H1 (cell line): ENCODE data around the gene POLR1G. TPM values are rescaled to one million over a fixed set of nuclear protein-coding genes. Genes with fewer than 3 reads are reported as not detected.
A peak's percentile ranks its signal among the peaks of the same experiment; 100 is the strongest.

ENCODE experiments used
- CHD2 ChIP-seq: IDR thresholded peaks from 2 replicates; pipeline ENCODE4 v1.6.1; 2012; ENCODE audit warnings: low read length, improper control_type of control experiment
- CTBP2 ChIP-seq: IDR thresholded peaks from 2 replicates; pipeline ENCODE4 v1.7.0; 2011; ENCODE audit warnings: borderline replicate concordance, mild to moderate bottlenecking, moderate library complexity, mixed read lengths, low read length; ENCODE audit not compliant: insufficient read depth, insufficient read length
- HDAC2 ChIP-seq, 2 experiments: fragments of 300-600 bp in 1 of 2; sonication (generic) in 1 of 2; IDR thresholded peaks; 2 replicates each; pipeline ENCODE4 v1.6.1; 2011 to 2012; ENCODE audit warnings: low read depth in 2 of 2, low read length in 2 of 2, mild to moderate bottlenecking in 2 of 2, moderate library complexity in 2 of 2, borderline replicate concordance in 1 of 2, inconsistent platforms in 1 of 2
- NANOG ChIP-seq: IDR thresholded peaks from 2 replicates; pipeline ENCODE4 v1.6.1; 2011; ENCODE audit warnings: low read length, low read depth, mild to moderate bottlenecking, inconsistent platforms; ENCODE audit not compliant: insufficient read depth, poor library complexity, severe bottlenecking
- RAD21 ChIP-seq, 2 experiments: IDR thresholded peaks in 1 of 2; conservative IDR thresholded peaks in 1 of 2; 2 replicates each; pipeline ENCODE4 v1.6.1; 2011; ENCODE audit warnings: low read depth in 2 of 2, low read length in 2 of 2, improper control_type of control experiment in 1 of 2, inconsistent platforms in 1 of 2, mild to moderate bottlenecking in 1 of 2, moderate library complexity in 1 of 2
- RNF2 ChIP-seq: fragments of 200-900, 300-1000 bp; sonication (generic); IDR thresholded peaks from 2 replicates; pipeline ENCODE4 v1.7.1; 2016; ENCODE audit warnings: borderline replicate concordance, low read depth, mild to moderate bottlenecking, antibody characterized with exemption, low read length; ENCODE audit not compliant: poor library complexity, severe bottlenecking; ENCODE audit errors: missing control alignments
- polyA plus RNA-seq, 7 experiments: library from polyadenylated mRNA; depleted of rRNA in 3 of 7; stranded (reverse) in 5 of 7; unstranded in 2 of 7; fragments of >200 nt in 5 of 7; fragments of 200-250 nt in 2 of 7; gene quantifications; 1 replicate in 5 of 7; 2 replicates in 1 of 7; 4 replicates in 1 of 7; pipeline versions ENCODE4 v1.2.1 to v1.2.3, GENCODE V29; 2011 to 2013; ENCODE audit warnings: missing spikeins in 2 of 7, mixed read lengths in 2 of 7
- total RNA-seq: library from RNA; stranded (reverse); fragmentation: NEBNext Ultra II Directional; extraction: Animal tissue kit (Norgen Biotek cat#: 25700); gene quantifications from 2 replicates; pipeline ENCODE4 v1.2.1, GENCODE V29; 2021

Gene POLR1G
- total and polyA plus RNA-seq, 2 of the 8 experiments (the other 6 are each of a cell fraction or from before 2014, with no cell fraction given): 16.8 to 34.8 TPM

DNA sequence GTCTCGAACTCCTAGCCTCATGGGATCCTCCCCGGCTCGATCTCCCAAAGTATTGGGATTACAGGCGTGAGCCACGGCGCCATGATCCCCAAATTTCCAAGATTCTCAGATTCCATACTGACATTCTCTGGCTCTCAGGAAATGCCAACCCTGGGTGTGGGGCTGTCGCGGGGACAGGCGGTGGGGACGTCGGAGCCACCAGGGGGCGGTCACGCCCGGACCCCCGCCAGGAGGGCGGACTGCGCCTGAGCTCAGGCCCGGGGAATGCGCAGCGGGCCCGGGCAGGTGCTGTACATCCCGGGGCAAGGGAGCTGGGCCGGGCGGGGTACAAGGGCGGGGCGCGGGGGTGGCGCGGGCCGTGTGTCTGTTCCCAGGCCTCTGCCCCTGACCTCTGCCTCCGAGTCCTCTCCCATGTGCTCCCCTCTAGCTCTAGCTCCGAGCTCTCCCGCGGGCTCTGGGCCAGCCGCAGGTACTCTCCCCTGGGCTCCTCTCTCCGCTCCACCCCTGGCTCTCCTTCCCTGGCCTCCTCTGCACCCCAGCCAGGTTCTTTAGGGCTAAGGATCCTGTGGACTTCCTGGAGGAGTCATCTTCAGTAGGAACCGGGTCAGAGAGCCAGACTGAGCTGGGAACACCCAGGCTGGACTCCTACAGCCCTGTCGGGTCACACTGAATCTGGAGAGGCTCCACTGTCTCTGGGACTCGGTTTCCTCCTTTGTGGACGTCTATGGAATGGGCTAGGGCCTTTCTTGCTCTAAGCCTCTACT, 4.0 kb upstream of the POLR1G start (continued):
- TF ChIP-seq RAD21 (IDR thresholded peaks at IDR 0.05 in 1 of 2, conservative IDR thresholded peaks at IDR 0.05 in 1 of 2; ENCODE audit: low read depth in 2 of 2, low read length in 2 of 2) (peak; percentile 14 to 38; a peak in 3 of 4 replicates), NANOG (no peak), CHD2 (no peak), CTBP2 (no peak), RNF2 (no peak), HDAC2 (IDR thresholded peaks at IDR 0.05; ENCODE audit: borderline replicate concordance in 1 of 2, low read depth in 2 of 2, low read length in 2 of 2) (peak in 1 of 2 experiments; percentile 53; a peak in 1 of 4 replicates)
- TF ChIP-seq, all 59 proteins: peak for 9
